Measurements from ENCODE around the gene RBP5. TPM values are rescaled to one million over a fixed set of nuclear protein-coding genes. Genes with fewer than 3 reads are reported as not detected.
A peak's percentile ranks its signal among the peaks of the same experiment; 100 is the strongest.

Gene RBP5
- total and polyA plus RNA-seq, 8 donors: 0.73 to 7.8 (median 2.4) TPM

- no peak overlapping the region for H3K4me3 ChIP-seq
- DNase-seq (no peak), FAIRE-seq (no peak), ATAC-seq (peak; percentile 49 to 65 (median 60))
- peak; percentile 13 to 51 (median 30) for TF ChIP-seq CTCF (IDR thresholded peaks at IDR 0.05)
- WGBS, 2 donors: 43 to 48% methylated on average over 11 of the region's 11 CpGs
- H3K27ac ChIP-seq: no peak overlapping the region
- intact Hi-C loops (cut with DNase I): no loop called here
- no peaks in the 10 kb centered on the region for H3K27me3 ChIP-seq
- no peaks in the 10 kb centered on the region for H3K4me1 ChIP-seq
- H3K36me3 ChIP-seq: peaks cover 0 to 9% (median 0%) of the 10 kb centered on the region in 3 donors
- no peaks in the 10 kb centered on the region for H3K9me3 ChIP-seq
Measured at GRCh38 chr12:7144414-7145120, 15.9 kb upstream of the RBP5 start.

GRCh38 chr12:7143564-7143963 is 14.9 kb upstream of the RBP5 start:
- Histone ChIP-seq H3K9me3 (no peaks in the 10 kb centered on the region), H3K27ac (no peak overlapping the region), H3K27me3 (no peaks in the 10 kb centered on the region), H3K36me3 (peaks cover 0 to 3% (median 0%) of the 10 kb centered on the region in 3 donors), H3K4me3 (no peak overlapping the region), H3K4me1 (no peaks in the 10 kb centered on the region)
- WGBS, 2 donors: 80 to 88% methylated on average over 7 of the region's 7 CpGs
- no peak for ATAC-seq
- TF ChIP-seq CTCF (IDR thresholded peaks at IDR 0.05): no peak
- no peak for DNase-seq
- intact Hi-C loops (cut with DNase I): no loop called here
- no peak for FAIRE-seq

GRCh38 chr12:7142809-7143465 is 14.2 kb upstream of the RBP5 start:
- no peak for FAIRE-seq
- peaks cover 0 to 3% (median 0%) of the 10 kb centered on the region in 3 donors for H3K36me3 ChIP-seq
- no peak for TF ChIP-seq CTCF (IDR thresholded peaks at IDR 0.05)
- 91 to 92% methylated on average over 18 of the region's 18 CpGs for WGBS, 2 donors
- intact Hi-C loops (cut with DNase I): no loop called here
- no peaks in the 10 kb centered on the region for H3K9me3 ChIP-seq
- H3K27me3 ChIP-seq: no peaks in the 10 kb centered on the region
- no peak overlapping the region for H3K27ac ChIP-seq
- H3K4me1 ChIP-seq: no peaks in the 10 kb centered on the region
- no peak for ATAC-seq
- peak in 1 of 6 donors; percentile 33 for DNase-seq
- no peak overlapping the region for H3K4me3 ChIP-seq

GRCh38 chr12:7142056-7142644 is 13.5 kb upstream of the RBP5 start:
- TF ChIP-seq CTCF (IDR thresholded peaks at IDR 0.05): peak; percentile 7 to 67 (median 51)
- H3K4me3 ChIP-seq: no peak overlapping the region
- FAIRE-seq (no peak), ATAC-seq (peak in 3 of 4 donors; percentile 78 to 84 (median 80)), DNase-seq (peak in 1 of 6 donors; percentile 43)
- H3K27me3 ChIP-seq: no peaks in the 10 kb centered on the region
- H3K9me3 ChIP-seq: no peaks in the 10 kb centered on the region
- peaks cover 0 to 3% (median 0%) of the 10 kb centered on the region in 3 donors for H3K36me3 ChIP-seq
- H3K27ac ChIP-seq: no peak overlapping the region
- WGBS, 2 donors: 65 to 68% methylated on average over 5 of the region's 5 CpGs
- intact Hi-C loops (cut with DNase I): no loop called here
- H3K4me1 ChIP-seq: no peaks in the 10 kb centered on the region

All from pancreas (tissue), 10 donors.